Cortex of kidney (tissue), 1 donor: ENCODE measurements around the gene AP2A2.

Experiments used
- DNase-seq: peaks from one replicate; lab custom pipeline; 2025; lab: John Stamatoyannopoulos, UW

The AP2A2 gene

GRCh38 chr11:1059759-1060158 is 134.1 kb downstream of the AP2A2 start:
- DNase-seq, result no peak

- no peak for DNase-seq
Measured at GRCh38 chr11:1060410-1060809, 134.7 kb downstream of the AP2A2 start.

GRCh38 chr11:1060852-1061616 is 135.4 kb downstream of the AP2A2 start:
- no peak for DNase-seq
